H1 (cell line): ENCODE measurements around the gene BABAM1. TPM values are rescaled to one million over a fixed set of nuclear protein-coding genes. Genes with fewer than 3 reads are reported as not detected.

Source experiments
- GTF2F1 ChIP-seq: IDR thresholded peaks from 2 replicates; pipeline ENCODE4 v1.6.1; 2012; ENCODE audit warnings: low read depth, low read length, improper control_type of control experiment, borderline replicate concordance
- HDAC2 ChIP-seq, 2 experiments: fragments of 300-600 bp in 1 of 2; sonication (generic) in 1 of 2; IDR thresholded peaks; 2 replicates each; pipeline ENCODE4 v1.6.1; 2011 to 2012; ENCODE audit warnings: low read depth in 2 of 2, low read length in 2 of 2, mild to moderate bottlenecking in 2 of 2, moderate library complexity in 2 of 2, borderline replicate concordance in 1 of 2, inconsistent platforms in 1 of 2
- KDM4A ChIP-seq: IDR thresholded peaks from one replicate; pipeline ENCODE4 v1.7.1; 2012; ENCODE audit warnings: low read depth, mild to moderate bottlenecking, moderate library complexity, low read length, inconsistent platforms; ENCODE audit not compliant: severe bottlenecking
- RAD21 ChIP-seq, 2 experiments: IDR thresholded peaks in 1 of 2; conservative IDR thresholded peaks in 1 of 2; 2 replicates each; pipeline ENCODE4 v1.6.1; 2011; ENCODE audit warnings: low read depth in 2 of 2, low read length in 2 of 2, improper control_type of control experiment in 1 of 2, inconsistent platforms in 1 of 2, mild to moderate bottlenecking in 1 of 2, moderate library complexity in 1 of 2
- polyA plus RNA-seq, 7 experiments: library from polyadenylated mRNA; depleted of rRNA in 3 of 7; stranded (reverse) in 5 of 7; unstranded in 2 of 7; fragments of >200 nt in 5 of 7; fragments of 200-250 nt in 2 of 7; gene quantifications; 1 replicate in 5 of 7; 2 replicates in 1 of 7; 4 replicates in 1 of 7; pipeline versions ENCODE4 v1.2.1 to v1.2.3, GENCODE V29; 2011 to 2013; ENCODE audit warnings: missing spikeins in 2 of 7, mixed read lengths in 2 of 7
- total RNA-seq: library from RNA; stranded (reverse); fragmentation: NEBNext Ultra II Directional; extraction: Animal tissue kit (Norgen Biotek cat#: 25700); gene quantifications from 2 replicates; pipeline ENCODE4 v1.2.1, GENCODE V29; 2021
- TF ChIP-seq, protein P1 (sequence below): fragments of 300-600 bp; sonication (generic); IDR thresholded peaks from 2 replicates; pipeline ENCODE4 v1.7.1; 2012; ENCODE audit warnings: low read length, moderate library complexity, mild to moderate bottlenecking, inconsistent platforms; ENCODE audit not compliant: insufficient replicate concordance
- TF ChIP-seq, protein P2 (sequence below): IDR thresholded peaks from 2 replicates; pipeline ENCODE4 v1.6.1; 2012; ENCODE audit warnings: low read length, inconsistent platforms
- TF ChIP-seq, protein P3 (sequence below): IDR thresholded peaks from 2 replicates; pipeline ENCODE4 v1.6.1; 2012; ENCODE audit warnings: inconsistent platforms

Gene BABAM1
- total and polyA plus RNA-seq, 2 of the 8 experiments (the other 6 are each of a cell fraction or from before 2014, with no cell fraction given), result 127 to 133 TPM

DNA sequence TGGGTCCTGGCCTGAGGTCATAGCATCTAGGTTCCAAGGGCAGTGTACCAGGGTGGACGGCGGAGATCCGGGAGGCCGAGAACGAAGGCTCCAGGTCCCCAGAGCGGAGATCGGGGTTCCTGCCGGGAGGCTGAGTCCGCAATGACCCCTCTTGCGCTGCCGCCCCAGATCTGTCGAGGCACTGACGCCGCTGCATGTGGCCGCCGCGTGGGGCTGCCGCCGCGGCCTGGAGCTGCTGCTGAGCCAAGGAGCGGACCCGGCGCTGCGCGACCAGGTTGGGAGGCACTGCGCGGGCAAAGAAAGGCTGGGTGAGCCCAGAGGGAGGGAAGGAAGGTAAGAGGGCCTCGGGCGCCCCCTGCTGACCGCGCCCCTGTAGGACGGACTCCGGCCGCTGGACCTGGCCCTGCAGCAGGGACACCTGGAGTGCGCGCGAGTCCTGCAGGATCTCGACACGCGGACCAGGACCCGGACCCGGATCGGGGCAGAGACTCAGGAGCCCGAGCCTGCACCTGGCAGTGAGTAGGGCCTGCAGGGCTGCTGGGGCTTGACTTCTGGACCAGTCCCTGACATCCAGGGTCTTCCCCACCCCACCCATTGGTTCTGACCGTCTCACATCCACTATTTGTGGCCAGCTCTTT is 15.4 kb downstream of the BABAM1 start (continued):
- TF ChIP-seq, protein P1, sequence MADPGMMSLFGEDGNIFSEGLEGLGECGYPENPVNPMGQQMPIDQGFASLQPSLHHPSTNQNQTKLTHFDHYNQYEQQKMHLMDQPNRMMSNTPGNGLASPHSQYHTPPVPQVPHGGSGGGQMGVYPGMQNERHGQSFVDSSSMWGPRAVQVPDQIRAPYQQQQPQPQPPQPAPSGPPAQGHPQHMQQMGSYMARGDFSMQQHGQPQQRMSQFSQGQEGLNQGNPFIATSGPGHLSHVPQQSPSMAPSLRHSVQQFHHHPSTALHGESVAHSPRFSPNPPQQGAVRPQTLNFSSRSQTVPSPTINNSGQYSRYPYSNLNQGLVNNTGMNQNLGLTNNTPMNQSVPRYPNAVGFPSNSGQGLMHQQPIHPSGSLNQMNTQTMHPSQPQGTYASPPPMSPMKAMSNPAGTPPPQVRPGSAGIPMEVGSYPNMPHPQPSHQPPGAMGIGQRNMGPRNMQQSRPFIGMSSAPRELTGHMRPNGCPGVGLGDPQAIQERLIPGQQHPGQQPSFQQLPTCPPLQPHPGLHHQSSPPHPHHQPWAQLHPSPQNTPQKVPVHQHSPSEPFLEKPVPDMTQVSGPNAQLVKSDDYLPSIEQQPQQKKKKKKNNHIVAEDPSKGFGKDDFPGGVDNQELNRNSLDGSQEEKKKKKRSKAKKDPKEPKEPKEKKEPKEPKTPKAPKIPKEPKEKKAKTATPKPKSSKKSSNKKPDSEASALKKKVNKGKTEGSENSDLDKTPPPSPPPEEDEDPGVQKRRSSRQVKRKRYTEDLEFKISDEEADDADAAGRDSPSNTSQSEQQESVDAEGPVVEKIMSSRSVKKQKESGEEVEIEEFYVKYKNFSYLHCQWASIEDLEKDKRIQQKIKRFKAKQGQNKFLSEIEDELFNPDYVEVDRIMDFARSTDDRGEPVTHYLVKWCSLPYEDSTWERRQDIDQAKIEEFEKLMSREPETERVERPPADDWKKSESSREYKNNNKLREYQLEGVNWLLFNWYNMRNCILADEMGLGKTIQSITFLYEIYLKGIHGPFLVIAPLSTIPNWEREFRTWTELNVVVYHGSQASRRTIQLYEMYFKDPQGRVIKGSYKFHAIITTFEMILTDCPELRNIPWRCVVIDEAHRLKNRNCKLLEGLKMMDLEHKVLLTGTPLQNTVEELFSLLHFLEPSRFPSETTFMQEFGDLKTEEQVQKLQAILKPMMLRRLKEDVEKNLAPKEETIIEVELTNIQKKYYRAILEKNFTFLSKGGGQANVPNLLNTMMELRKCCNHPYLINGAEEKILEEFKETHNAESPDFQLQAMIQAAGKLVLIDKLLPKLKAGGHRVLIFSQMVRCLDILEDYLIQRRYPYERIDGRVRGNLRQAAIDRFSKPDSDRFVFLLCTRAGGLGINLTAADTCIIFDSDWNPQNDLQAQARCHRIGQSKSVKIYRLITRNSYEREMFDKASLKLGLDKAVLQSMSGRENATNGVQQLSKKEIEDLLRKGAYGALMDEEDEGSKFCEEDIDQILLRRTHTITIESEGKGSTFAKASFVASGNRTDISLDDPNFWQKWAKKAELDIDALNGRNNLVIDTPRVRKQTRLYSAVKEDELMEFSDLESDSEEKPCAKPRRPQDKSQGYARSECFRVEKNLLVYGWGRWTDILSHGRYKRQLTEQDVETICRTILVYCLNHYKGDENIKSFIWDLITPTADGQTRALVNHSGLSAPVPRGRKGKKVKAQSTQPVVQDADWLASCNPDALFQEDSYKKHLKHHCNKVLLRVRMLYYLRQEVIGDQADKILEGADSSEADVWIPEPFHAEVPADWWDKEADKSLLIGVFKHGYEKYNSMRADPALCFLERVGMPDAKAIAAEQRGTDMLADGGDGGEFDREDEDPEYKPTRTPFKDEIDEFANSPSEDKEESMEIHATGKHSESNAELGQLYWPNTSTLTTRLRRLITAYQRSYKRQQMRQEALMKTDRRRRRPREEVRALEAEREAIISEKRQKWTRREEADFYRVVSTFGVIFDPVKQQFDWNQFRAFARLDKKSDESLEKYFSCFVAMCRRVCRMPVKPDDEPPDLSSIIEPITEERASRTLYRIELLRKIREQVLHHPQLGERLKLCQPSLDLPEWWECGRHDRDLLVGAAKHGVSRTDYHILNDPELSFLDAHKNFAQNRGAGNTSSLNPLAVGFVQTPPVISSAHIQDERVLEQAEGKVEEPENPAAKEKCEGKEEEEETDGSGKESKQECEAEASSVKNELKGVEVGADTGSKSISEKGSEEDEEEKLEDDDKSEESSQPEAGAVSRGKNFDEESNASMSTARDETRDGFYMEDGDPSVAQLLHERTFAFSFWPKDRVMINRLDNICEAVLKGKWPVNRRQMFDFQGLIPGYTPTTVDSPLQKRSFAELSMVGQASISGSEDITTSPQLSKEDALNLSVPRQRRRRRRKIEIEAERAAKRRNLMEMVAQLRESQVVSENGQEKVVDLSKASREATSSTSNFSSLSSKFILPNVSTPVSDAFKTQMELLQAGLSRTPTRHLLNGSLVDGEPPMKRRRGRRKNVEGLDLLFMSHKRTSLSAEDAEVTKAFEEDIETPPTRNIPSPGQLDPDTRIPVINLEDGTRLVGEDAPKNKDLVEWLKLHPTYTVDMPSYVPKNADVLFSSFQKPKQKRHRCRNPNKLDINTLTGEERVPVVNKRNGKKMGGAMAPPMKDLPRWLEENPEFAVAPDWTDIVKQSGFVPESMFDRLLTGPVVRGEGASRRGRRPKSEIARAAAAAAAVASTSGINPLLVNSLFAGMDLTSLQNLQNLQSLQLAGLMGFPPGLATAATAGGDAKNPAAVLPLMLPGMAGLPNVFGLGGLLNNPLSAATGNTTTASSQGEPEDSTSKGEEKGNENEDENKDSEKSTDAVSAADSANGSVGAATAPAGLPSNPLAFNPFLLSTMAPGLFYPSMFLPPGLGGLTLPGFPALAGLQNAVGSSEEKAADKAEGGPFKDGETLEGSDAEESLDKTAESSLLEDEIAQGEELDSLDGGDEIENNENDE, result no peak
- peak; percentile 22 for TF ChIP-seq KDM4A
- TF ChIP-seq RAD21 (IDR thresholded peaks at IDR 0.05 in 1 of 2, conservative IDR thresholded peaks at IDR 0.05 in 1 of 2; ENCODE audit: low read depth in 2 of 2, low read length in 2 of 2), result peak; percentile 87 to 88
- peak in 1 of 2 experiments; percentile 54; a peak in 1 of 4 replicates for TF ChIP-seq HDAC2 (IDR thresholded peaks at IDR 0.05; ENCODE audit: borderline replicate concordance in 1 of 2, low read depth in 2 of 2, low read length in 2 of 2)
- TF ChIP-seq, protein P2, sequence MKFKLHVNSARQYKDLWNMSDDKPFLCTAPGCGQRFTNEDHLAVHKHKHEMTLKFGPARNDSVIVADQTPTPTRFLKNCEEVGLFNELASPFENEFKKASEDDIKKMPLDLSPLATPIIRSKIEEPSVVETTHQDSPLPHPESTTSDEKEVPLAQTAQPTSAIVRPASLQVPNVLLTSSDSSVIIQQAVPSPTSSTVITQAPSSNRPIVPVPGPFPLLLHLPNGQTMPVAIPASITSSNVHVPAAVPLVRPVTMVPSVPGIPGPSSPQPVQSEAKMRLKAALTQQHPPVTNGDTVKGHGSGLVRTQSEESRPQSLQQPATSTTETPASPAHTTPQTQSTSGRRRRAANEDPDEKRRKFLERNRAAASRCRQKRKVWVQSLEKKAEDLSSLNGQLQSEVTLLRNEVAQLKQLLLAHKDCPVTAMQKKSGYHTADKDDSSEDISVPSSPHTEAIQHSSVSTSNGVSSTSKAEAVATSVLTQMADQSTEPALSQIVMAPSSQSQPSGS, result peak; percentile 25; the same call in 1 of the 2 replicates
- TF ChIP-seq GTF2F1, result no peak
- TF ChIP-seq, protein P3, sequence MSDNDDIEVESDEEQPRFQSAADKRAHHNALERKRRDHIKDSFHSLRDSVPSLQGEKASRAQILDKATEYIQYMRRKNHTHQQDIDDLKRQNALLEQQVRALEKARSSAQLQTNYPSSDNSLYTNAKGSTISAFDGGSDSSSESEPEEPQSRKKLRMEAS, result peak; percentile 97
